Neural cell (in vitro differentiated cells): Measurements from ENCODE around the gene BMP2. TPM values are rescaled to one million over a fixed set of nuclear protein-coding genes. Genes with fewer than 3 reads are reported as not detected.

ENCODE experiments used
- H2AFZ ChIP-seq: fragments of 200-600, 300-800 bp; sonication (generic), shearing (Covaris generic); 2 replicates; pipeline ENCODE4 v1.6.0; 2014; ENCODE audit warnings: low read depth, mild to moderate bottlenecking, antibody characterized with exemption, low read length, moderate library complexity
- H3F3A ChIP-seq: fragments of 200-600 bp; shearing (Covaris generic); 2 replicates; pipeline ENCODE4 v1.6.1; 2016; ENCODE audit warnings: mild to moderate bottlenecking, moderate library complexity, mixed read lengths, antibody characterized with exemption, low read length; ENCODE audit not compliant: insufficient read depth, poor library complexity, severe bottlenecking
- H3K27ac ChIP-seq: fragments of 200-600, 300-800 bp; sonication (generic), shearing (Covaris generic); 2 replicates; pipeline ENCODE4 v1.5.1; 2014; ENCODE audit warnings: mild to moderate bottlenecking, low read length, moderate library complexity
- H3K27me3 ChIP-seq: fragments of 300-800, 200-600 bp; sonication (generic), shearing (Covaris generic); 2 replicates; pipeline ENCODE4 v1.6.0; 2014; ENCODE audit warnings: mild to moderate bottlenecking, low read depth, low read length, moderate library complexity; ENCODE audit not compliant: insufficient read depth
- H3K36me3 ChIP-seq: fragments of 300-800, 200-600 bp; sonication (generic), shearing (Covaris generic); 2 replicates; pipeline ENCODE4 v1.5.1; 2014; ENCODE audit warnings: mild to moderate bottlenecking, antibody characterized with exemption, low read length, moderate library complexity; ENCODE audit not compliant: insufficient read depth
- H3K4me2 ChIP-seq: fragments of 300-800, 200-600 bp; sonication (generic), shearing (Covaris generic); 2 replicates; pipeline ENCODE4 v1.6.0; 2014; ENCODE audit warnings: mild to moderate bottlenecking, low read length
- H3K4me3 ChIP-seq: fragments of 300-800, 200-600 bp; sonication (generic), shearing (Covaris generic); 2 replicates; pipeline ENCODE4 v1.5.1; 2014; ENCODE audit warnings: mild to moderate bottlenecking, low read length, moderate library complexity
- H3K79me2 ChIP-seq: fragments of 200-600 bp; shearing (Covaris generic); replicated peaks from 2 replicates; pipeline ENCODE4 v1.6.0; 2014; ENCODE audit warnings: mild to moderate bottlenecking, low read length, moderate library complexity; ENCODE audit not compliant: insufficient read depth
- H3K9ac ChIP-seq: fragments of 300-800, 200-600 bp; sonication (generic), shearing (Covaris generic); 2 replicates; pipeline ENCODE4 v1.6.1; 2016; ENCODE audit warnings: mild to moderate bottlenecking, low read length, mixed read lengths
- H3K9me2 ChIP-seq: fragments of 200-600 bp; shearing (Covaris generic); 2 replicates; pipeline ENCODE4 v1.6.1; 2016; ENCODE audit warnings: mild to moderate bottlenecking, low read length, mixed read lengths; ENCODE audit not compliant: insufficient read depth
- H3K9me3 ChIP-seq: fragments of 200-600, 300-800 bp; sonication (generic), shearing (Covaris generic); 2 replicates; pipeline ENCODE4 v1.6.1; 2016; ENCODE audit warnings: mild to moderate bottlenecking, mixed run types, low read length, moderate library complexity, mixed read lengths
- H4K20me1 ChIP-seq: fragments of 200-600 bp; shearing (Covaris generic); 2 replicates; pipeline ENCODE4 v1.6.1; 2016; ENCODE audit warnings: mild to moderate bottlenecking, mixed run types; ENCODE audit not compliant: insufficient read depth
- CTCF ChIP-seq: fragments of 450-650 bp; IDR thresholded peaks from 2 replicates; pipeline ENCODE4 v1.5.1; 2014; ENCODE audit warnings: antibody characterized with exemption, mild to moderate bottlenecking, moderate library complexity; ENCODE audit not compliant: poor library complexity, severe bottlenecking
- EP300 ChIP-seq: fragments of 450-650 bp; conservative IDR thresholded peaks from 2 replicates; pipeline ENCODE4 v1.6.1; 2014; ENCODE audit warnings: antibody characterized with exemption, mild to moderate bottlenecking, moderate library complexity; ENCODE audit not compliant: poor library complexity, severe bottlenecking
- EZH2 ChIP-seq: fragments of 200-600, 300-800 bp; shearing (Covaris generic), sonication (generic); IDR thresholded peaks from 2 replicates; pipeline ENCODE4 v1.6.1; 2014; ENCODE audit warnings: antibody characterized with exemption, low read length, borderline replicate concordance, mild to moderate bottlenecking; ENCODE audit not compliant: insufficient read depth, poor library complexity, severe bottlenecking
- MXI1 ChIP-seq: fragments of 450-650 bp; conservative IDR thresholded peaks from 2 replicates; pipeline ENCODE4 v1.6.1; 2014; ENCODE audit warnings: antibody characterized with exemption, mild to moderate bottlenecking; ENCODE audit not compliant: poor library complexity, severe bottlenecking
- POLR2AphosphoS5 ChIP-seq: IDR thresholded peaks from 2 replicates; pipeline ENCODE4 v1.6.1; 2012
- RAD21 ChIP-seq: fragments of 450-650 bp; conservative IDR thresholded peaks from 2 replicates; pipeline ENCODE4 v1.6.1; 2014; ENCODE audit warnings: antibody characterized with exemption, mild to moderate bottlenecking, moderate library complexity
- REST ChIP-seq: IDR thresholded peaks from 2 replicates; pipeline ENCODE4 v1.6.1; 2012; ENCODE audit warnings: borderline replicate concordance
- SMC3 ChIP-seq: fragments of 450-650 bp; conservative IDR thresholded peaks from 2 replicates; pipeline ENCODE4 v1.6.1; 2014; ENCODE audit warnings: antibody characterized with exemption, mild to moderate bottlenecking, moderate library complexity; ENCODE audit not compliant: poor library complexity
- TAF1 ChIP-seq: IDR thresholded peaks from 2 replicates; pipeline ENCODE4 v1.6.1; 2012; ENCODE audit warnings: low read depth
- polyA plus RNA-seq: library from polyadenylated mRNA; depleted of rRNA; stranded (reverse); fragments of >200 nt; gene quantifications from 2 replicates; pipeline ENCODE4 v1.2.3, GENCODE V29; 2014

BMP2 gene
- polyA plus RNA-seq, 1 donor from 2014 or later = 1.1 TPM

GRCh38 chr20:6732851-6733250 is 34.6 kb upstream of the BMP2 start:
- H3K36me3 ChIP-seq = no peaks in the 10 kb centered on the region

GRCh38 chr20:6733965-6734364 is 33.5 kb upstream of the BMP2 start:
- no peaks in the 10 kb centered on the region for H3K36me3 ChIP-seq
- TF ChIP-seq EP300 (no peak), TAF1 (no peak), MXI1 (no peak), REST (no peak), SMC3 (no peak), POLR2AphosphoS5 (no peak), EZH2 (no peak), RAD21 (no peak)

More at GRCh38 chr20:6732851-6733250, 34.6 kb upstream of the BMP2 start:
- no peaks in the 10 kb centered on the region for H3K27me3 ChIP-seq
- no peak for TF ChIP-seq SMC3
- no peak for TF ChIP-seq MXI1
- no peak for TF ChIP-seq EP300
- no peak for TF ChIP-seq REST
- no peak for TF ChIP-seq RAD21
- TF ChIP-seq EZH2 = no peak
- no peak for TF ChIP-seq TAF1
- no peak for TF ChIP-seq POLR2AphosphoS5
- TF ChIP-seq CTCF = no peak
- H4K20me1 ChIP-seq = no peaks in the 10 kb centered on the region
- no peak overlapping the region for H3K4me3 ChIP-seq
- no peak overlapping the region for H3K9ac ChIP-seq
- no peak overlapping the region for H3K27ac ChIP-seq
- no peaks in the 10 kb centered on the region for H3K9me2 ChIP-seq
- no peaks in the 10 kb centered on the region for H3K79me2 ChIP-seq
- H3F3A ChIP-seq = no peaks in the 10 kb centered on the region
- no peaks in the 10 kb centered on the region for H3K9me3 ChIP-seq
- H2AFZ ChIP-seq = no peak overlapping the region
- no peak overlapping the region for H3K4me2 ChIP-seq

More at GRCh38 chr20:6733965-6734364, 33.5 kb upstream of the BMP2 start:
- no peaks in the 10 kb centered on the region for H4K20me1 ChIP-seq
- no peaks in the 10 kb centered on the region for H3K79me2 ChIP-seq
- no peak overlapping the region for H3K4me3 ChIP-seq
- H3K9me2 ChIP-seq = no peaks in the 10 kb centered on the region
- H3K4me2 ChIP-seq = no peak overlapping the region
- H2AFZ ChIP-seq = no peak overlapping the region
- no peaks in the 10 kb centered on the region for H3K9me3 ChIP-seq
- no peaks in the 10 kb centered on the region for H3K27me3 ChIP-seq
- H3K27ac ChIP-seq = no peak overlapping the region
- no peaks in the 10 kb centered on the region for H3F3A ChIP-seq
- H3K9ac ChIP-seq = no peak overlapping the region
